ENCODE data around the gene KRT4.
"Not testable (repeated sequence)": the region's sequence is repeated elsewhere in the genome, so short reads cannot be mapped to it uniquely, and the experiment has no call there.

The KRT4 gene

GRCh38 chr12:52813885-52814709 is at the start of gene KRT4:
Gene KRT4 (minus strand): TSS chr12:52814116. CDS start chr12:52814058, 58 bp downstream.
- DNase-seq: no peak

DNA sequence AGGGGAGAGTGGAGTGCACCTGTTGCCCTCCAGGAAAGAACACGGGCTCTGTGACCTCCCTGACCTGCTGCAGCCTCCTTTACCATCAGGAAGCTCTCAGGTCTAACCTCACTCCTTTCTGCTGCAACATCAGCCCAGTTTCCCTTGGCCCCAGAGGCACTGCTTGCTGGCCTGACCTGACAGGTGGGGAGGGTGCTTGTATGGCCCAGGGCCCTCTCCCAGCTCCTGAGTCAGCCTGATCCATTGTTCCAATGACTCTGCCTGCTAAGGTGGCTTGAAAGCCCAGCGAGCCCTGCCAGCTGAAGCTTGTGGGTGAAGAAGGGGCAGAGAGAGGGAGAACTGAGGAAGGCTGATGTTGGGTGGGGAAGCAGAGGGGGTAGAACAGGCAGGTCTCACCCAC is 48.1 kb upstream of the KRT4 start:
- DNase-seq: no peak

GRCh38 chr12:52861511-52861910 is 47.6 kb upstream of the KRT4 start:
- DNase-seq: no peak

DNA sequence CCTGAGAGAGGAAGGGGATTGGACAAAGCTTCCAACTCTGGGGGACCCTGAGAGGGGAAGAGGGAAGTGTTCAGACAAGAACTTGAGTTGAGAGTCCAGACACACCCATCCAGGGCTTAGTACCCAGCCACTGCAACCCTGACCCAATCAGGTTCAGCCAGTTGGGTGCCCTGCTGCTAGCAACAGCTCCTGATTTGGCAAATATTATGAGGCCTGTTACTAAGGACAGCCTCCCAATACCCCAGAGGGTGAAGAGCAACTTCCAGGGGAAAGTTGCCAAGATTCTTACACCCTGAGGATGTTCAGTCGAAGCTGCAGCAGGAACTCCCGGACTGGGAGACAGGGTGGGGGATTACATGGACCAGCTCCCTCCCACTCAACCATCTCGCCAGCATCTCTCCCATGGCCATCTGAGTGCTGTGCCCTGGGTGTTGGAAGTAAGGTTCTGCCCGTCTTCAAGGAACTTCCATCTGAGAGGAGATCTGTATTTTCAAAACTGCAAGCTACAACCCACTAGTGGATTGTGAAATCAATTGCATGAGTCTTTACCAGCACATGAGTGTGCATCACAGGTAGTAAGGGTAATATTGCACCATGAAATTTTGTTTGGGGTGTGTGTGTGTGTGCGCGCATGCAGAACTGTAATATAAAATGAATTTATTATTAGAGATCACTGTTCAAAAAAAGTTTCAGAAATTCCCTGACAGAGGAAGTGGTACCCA is 46.3 kb upstream of the KRT4 start:
- DNase-seq: no peak

- DNase-seq: no peak
Measured at GRCh38 chr12:52857500-52857899, 43.6 kb upstream of the KRT4 start.

- no peak for DNase-seq
Measured at GRCh38 chr12:52856787-52857186, 42.9 kb upstream of the KRT4 start.

GRCh38 chr12:52856077-52856476 is 42.2 kb upstream of the KRT4 start:
- not testable (repeated sequence) for DNase-seq

DNA sequence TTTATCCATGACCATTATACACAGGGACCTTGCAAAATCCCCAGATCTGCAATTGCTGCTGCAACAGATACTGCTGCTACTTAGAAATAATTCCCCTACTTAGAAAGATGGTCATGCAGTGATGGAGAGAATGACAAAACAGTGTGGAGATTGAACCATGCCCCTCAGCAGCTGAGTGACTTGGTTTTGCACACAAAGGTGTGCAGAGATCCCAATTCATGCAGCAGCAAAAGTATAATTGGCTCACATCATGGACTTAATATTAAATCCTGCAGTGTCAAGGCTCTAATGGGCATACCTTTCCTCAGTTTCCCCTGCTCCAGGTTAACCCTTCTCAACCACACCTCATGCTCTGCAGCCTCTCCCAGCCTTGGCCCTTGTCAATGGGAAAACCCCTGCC is 37.9 kb upstream of the KRT4 start:
- DNase-seq: no peak

GRCh38 chr12:52850681-52851080 is 36.8 kb upstream of the KRT4 start:
- DNase-seq: no peak

DNA sequence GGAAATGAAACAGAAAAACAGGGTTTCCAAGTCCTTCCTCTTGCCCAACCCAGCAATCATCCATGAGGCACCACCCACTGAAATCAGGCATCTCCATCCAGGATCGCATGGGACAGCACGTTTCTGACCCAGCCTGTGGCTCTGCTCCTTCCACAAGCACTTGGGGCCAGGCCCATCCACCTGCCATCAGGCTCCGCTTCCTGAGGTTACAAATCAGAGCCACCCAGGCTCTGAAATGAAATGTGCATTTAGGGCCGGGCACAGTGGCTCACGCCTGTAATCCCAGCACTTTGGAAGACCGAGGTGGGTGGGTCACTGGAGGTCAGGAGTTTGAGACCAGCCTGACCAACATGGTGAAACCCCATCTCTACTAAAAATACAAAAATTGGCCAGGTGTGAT is 35.6 kb upstream of the KRT4 start:
- no peak for DNase-seq

DNA sequence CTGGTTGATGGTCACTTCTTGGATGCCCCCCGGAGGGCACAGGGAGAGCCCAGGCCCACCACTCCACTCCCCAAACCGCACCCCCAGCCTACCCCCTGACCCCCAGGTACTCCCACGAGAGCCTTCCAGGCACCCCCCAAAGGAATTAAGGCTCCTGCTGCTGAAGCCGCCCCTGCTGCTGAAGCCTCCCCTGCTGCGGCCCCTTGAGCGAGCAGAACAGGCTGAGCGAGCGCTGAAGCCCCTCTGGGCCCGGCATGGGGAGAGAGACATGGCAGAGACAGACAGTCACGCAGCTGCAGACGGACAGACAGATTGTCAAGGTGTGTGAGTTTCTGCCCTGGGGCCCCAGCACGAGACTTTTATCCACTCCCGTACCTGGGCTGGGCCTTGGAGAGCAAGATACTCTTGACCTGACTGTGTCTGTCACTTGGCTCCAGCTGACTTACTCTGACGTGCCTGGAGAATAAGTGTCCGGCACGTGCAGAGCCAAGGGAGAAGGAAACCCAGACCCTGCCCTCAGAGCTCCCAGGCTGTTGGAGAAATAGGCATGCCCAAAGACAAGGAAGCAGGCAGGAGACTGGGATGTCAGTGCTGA is 34.8 kb upstream of the KRT4 start, which contains the start of gene KRT78:
TSS of gene KRT78 (minus strand) at position 334 of the 595 bp plus-strand sequence. CDS start at position 270, 64 bp downstream.
- DNase-seq: no peak

- no peak for DNase-seq
Measured at GRCh38 chr12:52847335-52848102, 33.6 kb upstream of the KRT4 start.

DNA sequence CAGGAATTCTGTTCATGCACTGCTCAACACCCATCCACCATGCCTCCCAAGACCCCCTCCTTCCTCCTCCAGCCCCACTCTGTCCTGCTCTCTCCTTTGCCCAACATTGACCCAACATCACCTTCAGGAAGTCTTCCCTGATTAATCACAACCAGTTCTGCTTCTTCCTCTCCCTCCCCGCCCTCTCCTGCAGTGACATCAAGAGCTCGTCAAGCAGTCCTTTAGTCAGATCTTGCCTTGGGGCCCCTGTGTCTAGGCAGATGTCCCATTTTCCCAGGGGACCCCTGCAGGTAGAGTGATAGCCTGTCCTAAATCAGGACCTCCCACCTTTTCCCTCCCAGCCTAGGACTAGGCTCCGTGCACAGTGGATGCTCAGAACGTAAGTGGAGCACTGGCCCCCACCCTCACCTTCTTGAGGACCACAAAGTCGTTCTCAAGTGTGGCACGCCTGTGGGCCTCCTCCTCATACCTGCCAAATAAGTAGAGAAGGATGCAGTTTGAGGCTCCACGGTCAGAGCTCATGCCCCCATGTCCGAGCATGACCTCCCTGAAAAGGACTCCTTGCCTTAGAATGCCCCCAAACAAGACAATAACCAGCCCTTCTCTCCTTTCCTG is 32.5 kb upstream of the KRT4 start:
- no peak for DNase-seq

GRCh38 chr12:52845946-52846345 is 32.0 kb upstream of the KRT4 start:
- no peak for DNase-seq

- DNase-seq: no peak
Measured at GRCh38 chr12:52844386-52844785, 30.5 kb upstream of the KRT4 start.

- DNase-seq: no peak
Measured at GRCh38 chr12:52839436-52840105, 25.7 kb upstream of the KRT4 start.

DNA sequence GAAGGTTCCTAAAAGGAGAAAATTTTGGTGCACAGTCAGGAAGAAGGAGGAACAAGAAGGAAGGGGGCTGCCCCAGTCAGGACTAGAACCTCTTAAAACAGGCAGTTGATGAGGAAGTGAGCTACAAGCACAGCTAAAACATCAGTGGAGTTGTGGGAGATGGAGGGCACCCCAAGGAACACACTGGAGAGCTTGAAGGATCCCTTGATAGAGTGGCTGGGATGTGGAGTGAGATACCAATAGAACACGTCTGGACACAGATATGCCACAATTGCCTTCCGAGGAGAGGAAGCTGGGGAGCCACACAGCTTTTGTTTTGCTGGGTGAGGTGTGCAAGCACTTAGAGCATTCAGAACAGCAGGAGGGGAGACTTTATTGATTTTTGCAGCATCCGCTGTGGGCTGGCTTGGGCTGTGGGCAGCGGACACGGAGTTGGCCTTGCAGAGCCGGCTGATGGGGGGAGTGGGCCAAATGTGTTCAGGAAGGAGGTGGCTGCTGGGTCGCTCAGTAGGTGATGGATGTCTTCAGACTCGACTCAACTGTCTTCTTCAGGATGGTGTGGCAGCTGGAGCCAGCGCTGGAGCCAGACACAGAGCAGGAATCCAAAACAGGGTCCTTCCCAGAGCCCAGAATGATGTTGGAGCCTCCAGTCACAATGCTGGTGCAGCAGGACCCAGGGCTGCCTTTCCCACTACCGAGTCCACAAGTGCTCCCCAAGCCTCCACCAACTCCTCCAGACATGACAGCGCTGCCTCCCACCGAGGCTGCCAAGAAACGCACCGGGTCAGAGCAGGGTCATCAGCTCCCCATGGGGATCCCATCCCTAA is 24.9 kb upstream of the KRT4 start:
- no peak for DNase-seq

GRCh38 chr12:52837781-52838608 is 24.1 kb upstream of the KRT4 start:
- no peak for DNase-seq

DNA sequence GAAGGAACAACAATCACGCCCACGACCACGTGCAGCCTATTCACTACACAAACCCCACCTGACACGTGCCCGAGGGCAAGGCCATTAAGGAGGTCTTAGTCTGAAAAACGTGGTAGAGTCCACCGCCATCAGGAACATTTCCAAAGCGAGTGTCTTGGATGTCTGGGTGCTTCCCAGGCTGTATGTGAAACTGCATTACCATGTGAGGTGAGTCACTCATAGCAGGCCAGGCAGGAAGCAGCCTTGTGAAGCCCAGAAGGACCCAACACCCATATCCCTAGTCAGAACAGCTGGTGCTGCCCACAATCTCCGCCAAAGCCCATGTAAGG is 23.5 kb upstream of the KRT4 start:
- DNase-seq: peak; percentile 33
